HG02759 (cell line): ENCODE data around the gene GLS.
"Not testable (repeated sequence)": the region's sequence is repeated elsewhere in the genome, so short reads cannot be mapped to it uniquely, and the experiment has no call there.

ENCODE experiments used
- ATAC-seq: cut with Tn5 transposase; IDR thresholded peaks from one replicate; pipeline ENCODE4 v1.9.1; 2021; ENCODE audit warnings: mild to moderate bottlenecking, moderate library complexity; ENCODE audit not compliant: unreplicated experiment

GLS gene

DNA sequence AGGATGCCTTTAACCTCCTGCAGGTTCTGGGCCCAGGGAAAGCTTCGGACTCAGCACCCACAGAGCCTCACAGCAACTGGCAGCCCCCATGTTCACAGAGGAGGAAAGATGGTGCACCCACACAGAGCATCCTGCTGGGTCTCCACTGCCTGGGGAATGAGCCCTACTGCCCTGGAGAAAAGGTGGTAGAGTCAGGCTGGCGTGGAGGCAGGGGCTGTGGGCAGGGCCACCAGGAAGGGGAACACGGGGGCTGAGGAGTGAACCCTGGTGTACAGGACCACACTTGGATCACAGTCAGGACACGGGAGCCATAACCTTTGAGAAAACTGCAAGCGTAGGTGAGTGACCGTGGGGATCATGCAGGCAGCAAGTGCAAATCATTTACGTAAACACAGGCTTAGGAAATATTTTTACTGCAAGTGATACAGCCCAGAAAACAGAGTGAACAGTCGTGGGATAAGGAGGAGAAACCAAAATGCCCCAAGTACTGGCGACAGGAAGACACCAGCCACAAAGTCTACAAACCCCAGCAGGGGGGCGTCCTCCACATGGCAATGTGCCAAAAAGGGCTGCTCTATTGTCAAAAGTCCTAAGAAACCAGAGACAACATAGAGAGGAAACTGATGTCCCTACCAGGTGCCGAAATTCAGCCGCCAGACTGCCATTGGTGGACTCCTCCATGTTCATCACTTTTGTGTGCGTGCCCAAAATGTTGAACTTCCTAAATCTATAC lies 105.8 kb downstream of the GLS start:
- no peak for ATAC-seq

GRCh38 chr2:190987116-190987515 lies 106.5 kb downstream of the GLS start:
- ATAC-seq: no peak

DNA sequence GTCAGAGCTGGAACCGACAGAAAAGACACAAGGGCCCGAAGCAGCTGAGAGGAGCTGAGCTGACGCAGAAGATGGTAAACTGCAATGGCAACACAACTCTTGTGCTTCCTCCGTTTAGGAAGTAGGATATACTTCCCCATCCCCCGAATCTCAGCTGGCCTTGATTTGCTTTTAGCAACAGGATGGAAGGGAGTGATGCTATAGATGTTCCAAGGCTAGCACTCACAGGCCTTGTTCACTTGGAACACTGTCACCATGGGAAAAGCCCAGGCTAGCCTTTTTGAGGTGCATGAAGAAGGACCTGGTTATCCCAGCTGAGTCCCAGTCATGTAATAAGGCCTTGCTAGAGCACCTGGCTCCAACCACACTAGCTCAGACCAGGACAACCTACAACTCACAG lies 107.3 kb downstream of the GLS start:
- ATAC-seq: no peak

GRCh38 chr2:190988910-190989309 lies 108.3 kb downstream of the GLS start:
- no peak for ATAC-seq

- no peak for ATAC-seq
Measured at GRCh38 chr2:190990132-190990531, 109.5 kb downstream of the GLS start.

GRCh38 chr2:190993292-190993643 lies 112.6 kb downstream of the GLS start:
- ATAC-seq: no peak

DNA sequence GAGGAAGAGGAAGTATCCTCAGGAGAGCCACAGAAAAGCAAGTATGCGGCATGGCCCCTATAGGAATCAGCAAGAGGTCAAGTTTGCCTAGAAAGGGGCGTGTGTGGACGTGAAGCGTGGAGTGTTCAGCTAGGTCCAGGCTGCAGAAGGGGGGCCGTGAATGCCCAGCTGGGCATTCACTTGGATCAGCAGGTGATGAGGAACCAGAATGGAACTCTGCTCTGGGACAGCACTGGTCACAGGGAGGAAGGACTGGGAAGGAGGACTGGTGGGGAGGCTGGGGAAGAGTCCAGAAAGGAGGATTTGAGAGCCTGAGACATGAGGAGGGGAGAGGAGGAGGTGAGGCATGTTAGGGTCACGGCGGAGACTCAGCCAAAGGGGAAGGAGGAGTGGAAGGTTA lies 113.5 kb downstream of the GLS start:
- ATAC-seq: no peak

DNA sequence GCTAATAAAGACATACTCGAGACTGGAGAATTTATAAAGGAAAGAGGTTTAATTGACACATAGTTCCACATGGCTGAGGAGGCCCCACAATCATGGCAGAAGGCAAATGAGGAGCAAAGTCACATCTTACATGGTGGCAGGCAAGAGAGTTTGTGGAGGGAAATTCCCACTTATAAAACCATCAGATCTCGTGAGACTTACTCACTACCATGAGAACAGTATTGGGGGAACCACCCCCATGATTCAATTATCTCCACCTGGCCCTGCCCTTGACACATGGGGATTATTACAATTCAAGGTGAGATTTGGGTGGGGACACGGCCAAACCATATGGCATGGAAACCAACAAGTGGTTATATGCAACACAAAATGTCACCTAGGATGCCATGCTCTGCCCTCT lies 114.7 kb downstream of the GLS start:
- ATAC-seq: not testable (repeated sequence)

- peak; percentile 49 for ATAC-seq
Measured at GRCh38 chr2:190996338-190996946, 115.8 kb downstream of the GLS start.

DNA sequence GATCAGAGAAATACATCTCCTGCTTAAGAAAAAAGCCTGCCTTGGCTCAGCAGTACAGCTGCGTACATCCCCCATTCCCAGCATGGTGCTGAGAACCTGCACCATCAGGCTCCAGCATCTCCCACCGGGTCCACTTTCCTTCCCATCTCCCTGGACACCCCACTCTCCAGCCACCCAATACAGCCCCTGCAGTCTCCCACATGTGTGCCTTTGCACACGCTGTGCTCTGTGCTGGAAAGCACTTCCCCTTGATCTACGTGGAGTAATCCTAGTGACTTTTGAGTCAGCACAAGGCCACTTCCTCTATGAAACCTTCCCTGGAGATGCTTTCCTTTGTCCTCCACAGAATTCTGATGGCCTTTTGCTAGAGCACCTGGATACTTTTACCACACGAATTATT lies 116.3 kb downstream of the GLS start:
- no peak for ATAC-seq

DNA sequence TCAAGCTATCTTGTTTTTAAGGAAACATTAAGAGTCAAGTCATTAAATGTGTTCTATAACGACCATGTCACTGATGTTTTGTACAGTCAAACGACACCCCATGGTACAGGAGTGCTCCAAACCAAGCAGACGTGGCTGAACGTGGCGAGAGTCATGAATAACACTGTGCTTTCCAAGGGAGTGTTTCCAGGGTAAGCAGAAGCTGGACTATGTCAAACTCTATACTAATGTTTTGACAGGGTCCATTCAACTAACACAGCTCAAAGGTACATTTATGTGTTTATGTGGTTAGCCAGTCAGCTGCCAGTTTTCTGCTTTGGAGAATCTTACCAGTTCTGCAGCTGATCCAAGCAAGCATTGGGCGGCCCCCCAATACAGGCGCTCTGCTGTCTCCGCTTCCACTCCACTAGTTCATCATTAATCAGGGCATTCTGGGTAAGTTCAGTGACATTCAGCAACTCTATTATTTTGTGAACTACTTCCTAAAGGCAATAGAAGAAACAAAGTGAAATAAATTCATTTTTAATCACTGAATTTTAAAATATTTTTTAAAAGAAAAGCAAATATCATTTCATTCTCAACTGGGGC lies 117.0 kb downstream of the GLS start:
- no peak for ATAC-seq

DNA sequence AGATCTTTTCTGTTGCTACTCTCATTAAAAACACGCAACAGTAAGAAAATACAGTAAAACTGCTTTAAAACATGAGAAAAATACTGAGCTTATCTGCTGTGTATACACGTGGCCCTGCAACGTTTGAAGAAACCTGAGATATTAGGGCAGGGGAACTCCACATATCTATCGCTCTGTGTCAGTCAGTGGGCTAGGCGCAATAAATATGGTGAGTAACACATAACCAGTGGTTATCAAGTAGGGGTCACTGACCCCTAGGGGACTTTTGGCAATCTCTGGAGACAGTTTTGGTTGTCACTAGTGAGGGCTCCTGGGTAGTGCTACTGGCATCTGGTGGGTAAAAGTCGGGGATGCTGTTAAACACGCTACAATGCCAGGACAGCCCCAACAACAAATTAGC lies 118.4 kb downstream of the GLS start:
- no peak for ATAC-seq

- ATAC-seq: no peak
Measured at GRCh38 chr2:190999949-191000665, 119.5 kb downstream of the GLS start.

DNA sequence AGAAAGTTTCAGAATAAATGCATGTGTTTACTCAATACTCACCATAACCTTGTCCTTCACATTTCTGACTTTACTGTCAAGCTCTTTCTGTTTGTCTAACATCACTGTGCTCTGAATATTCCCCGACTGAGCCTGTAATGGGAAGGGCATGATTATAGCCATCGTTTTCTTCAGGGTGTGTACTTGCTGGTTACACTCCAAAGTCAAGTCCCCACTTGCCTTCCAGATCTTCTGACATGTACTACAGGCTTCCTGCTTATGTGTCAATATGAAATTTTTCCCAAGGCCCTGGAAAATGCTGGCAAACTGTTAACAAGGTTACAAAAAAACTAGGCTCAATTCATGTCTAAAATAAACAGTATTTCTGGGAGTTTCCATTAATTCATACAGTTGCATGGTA lies 120.4 kb downstream of the GLS start:
- ATAC-seq: no peak

- ATAC-seq: no peak
Measured at GRCh38 chr2:191001624-191002023, 121.0 kb downstream of the GLS start.

- no peak for ATAC-seq
Measured at GRCh38 chr2:191003405-191004309, 123.0 kb downstream of the GLS start.

- no peak for ATAC-seq
Measured at GRCh38 chr2:191006297-191006696, 125.7 kb downstream of the GLS start.

DNA sequence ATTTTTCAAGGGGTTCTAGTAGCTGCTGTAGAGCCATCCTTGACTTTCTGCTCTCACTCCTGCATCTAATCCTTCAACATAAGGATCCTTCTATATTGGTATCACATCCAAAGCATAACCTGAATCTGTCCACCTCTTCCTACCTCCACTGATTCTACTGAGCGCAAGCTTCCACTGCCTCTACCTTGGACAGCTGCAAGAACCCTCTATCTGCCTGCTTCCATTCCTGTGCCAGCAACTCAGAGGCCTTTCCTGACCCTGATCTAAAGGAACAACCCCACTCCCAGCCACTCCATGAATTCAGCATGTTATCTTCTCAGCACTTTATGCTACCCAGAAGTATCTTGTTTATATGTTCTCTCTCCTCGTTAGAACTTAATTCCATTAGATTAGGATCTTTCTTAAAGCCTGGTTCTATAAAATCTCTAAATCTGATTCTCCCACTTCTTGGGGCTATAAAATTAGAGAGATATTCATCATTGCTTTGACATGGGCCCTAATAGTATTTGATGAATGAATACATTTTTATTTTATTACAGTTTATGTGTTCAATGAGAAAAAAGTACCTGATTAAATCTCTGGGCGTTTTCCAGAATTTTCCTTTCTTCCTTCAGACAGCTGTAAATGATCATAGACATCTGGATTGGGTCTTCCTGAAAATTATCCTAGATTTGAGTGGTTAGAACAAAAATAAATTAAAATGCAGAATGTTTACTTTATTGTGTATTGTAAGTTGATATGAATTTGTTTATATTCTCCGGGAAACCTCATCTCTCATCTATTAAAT lies 126.6 kb downstream of the GLS start:
- no peak for ATAC-seq

DNA sequence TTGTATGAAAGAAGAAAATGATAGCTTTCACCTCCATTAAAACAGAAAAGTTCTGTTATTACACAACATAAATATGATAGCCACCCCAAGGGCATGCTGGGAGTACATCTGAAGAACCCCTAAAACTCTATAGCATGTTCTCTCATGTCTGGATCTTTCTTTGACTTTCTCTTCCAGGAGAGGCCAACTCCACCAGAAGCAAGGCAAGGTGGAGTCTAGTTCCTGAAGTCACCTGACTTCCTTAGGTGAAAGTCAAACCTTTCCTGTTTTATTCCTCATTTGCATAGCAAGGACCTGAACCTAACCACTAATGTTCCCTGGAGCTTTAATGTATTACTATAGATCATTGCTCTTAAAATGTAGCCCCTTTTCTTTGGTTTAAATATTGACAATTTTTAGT lies 127.7 kb downstream of the GLS start:
- ATAC-seq: no peak
